ENCODE measurements around the gene RHNO1. TPM values are rescaled to one million over a fixed set of nuclear protein-coding genes. Genes with fewer than 3 reads are reported as not detected.

RHNO1 gene
- total RNA-seq, 1 experiment from 2014 or later: 49.5 TPM

DNA sequence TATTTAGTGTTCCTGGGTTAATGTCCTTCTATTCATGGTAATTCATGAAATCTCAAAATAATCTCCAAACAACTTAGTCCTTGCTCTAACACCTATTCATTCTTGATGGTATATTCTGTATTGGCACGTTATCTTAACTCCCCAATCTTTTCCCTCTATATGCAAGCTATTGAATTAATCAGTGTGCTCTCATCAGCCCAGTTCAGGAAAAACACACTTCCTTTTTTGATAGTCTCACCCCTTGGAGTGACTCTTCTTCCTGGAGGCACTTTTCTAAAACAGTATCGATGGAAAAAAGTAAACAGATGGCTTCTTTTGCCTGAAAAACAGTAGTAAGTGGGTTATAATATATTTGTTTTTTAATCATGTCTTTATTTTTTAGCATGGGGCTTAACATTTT is 42.2 kb downstream of the RHNO1 start:
- peak overlapping the region; percentile 11; the same call in 1 of the 2 replicates for H3K27ac Mint-ChIP-seq

GRCh38 chr12:2922329-2922728 is 45.3 kb downstream of the RHNO1 start:
- H3K9me3 Mint-ChIP-seq: no peaks in the 10 kb centered on the region
- H3K27ac Mint-ChIP-seq: peak overlapping the region; percentile 91
- ATAC-seq (peak; percentile 43), DNase-seq (ENCODE audit: low spot score) (no peak)
- no peak overlapping the region; the same call in 1 of the 2 replicates for H3K4me3 Mint-ChIP-seq
- TF ChIP-seq SP1 (CRISPR knock-in tag; conservative IDR thresholded peaks at IDR 0.05) (no peak), CBFB (CRISPR knock-in tag; IDR thresholded peaks at IDR 0.05; ENCODE audit: low read depth) (no peak), HMGXB4 (CRISPR knock-in tag; IDR thresholded peaks at IDR 0.05) (no peak), IRF1 (CRISPR knock-in tag; IDR thresholded peaks at IDR 0.05) (no peak), PRRX2 (CRISPR knock-in tag; IDR thresholded peaks at IDR 0.05) (no peak), TEAD4 (CRISPR knock-in tag; IDR thresholded peaks at IDR 0.05) (no peak), E2F4 (CRISPR knock-in tag; IDR thresholded peaks at IDR 0.05; ENCODE audit: borderline replicate concordance, low read depth) (no peak), ELF4 (CRISPR knock-in tag; IDR thresholded peaks at IDR 0.05; ENCODE audit: low read depth) (no peak), GTF2I (CRISPR knock-in tag; conservative IDR thresholded peaks at IDR 0.05) (no peak), HMGA2 (CRISPR knock-in tag; IDR thresholded peaks at IDR 0.05) (no peak)
- TF ChIP-seq, protein P1, sequence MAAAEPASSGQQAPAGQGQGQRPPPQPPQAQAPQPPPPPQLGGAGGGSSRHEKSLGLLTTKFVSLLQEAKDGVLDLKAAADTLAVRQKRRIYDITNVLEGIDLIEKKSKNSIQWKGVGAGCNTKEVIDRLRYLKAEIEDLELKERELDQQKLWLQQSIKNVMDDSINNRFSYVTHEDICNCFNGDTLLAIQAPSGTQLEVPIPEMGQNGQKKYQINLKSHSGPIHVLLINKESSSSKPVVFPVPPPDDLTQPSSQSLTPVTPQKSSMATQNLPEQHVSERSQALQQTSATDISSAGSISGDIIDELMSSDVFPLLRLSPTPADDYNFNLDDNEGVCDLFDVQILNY (CRISPR knock-in tag; IDR thresholded peaks at IDR 0.05): no peak
- TF ChIP-seq, protein P2, sequence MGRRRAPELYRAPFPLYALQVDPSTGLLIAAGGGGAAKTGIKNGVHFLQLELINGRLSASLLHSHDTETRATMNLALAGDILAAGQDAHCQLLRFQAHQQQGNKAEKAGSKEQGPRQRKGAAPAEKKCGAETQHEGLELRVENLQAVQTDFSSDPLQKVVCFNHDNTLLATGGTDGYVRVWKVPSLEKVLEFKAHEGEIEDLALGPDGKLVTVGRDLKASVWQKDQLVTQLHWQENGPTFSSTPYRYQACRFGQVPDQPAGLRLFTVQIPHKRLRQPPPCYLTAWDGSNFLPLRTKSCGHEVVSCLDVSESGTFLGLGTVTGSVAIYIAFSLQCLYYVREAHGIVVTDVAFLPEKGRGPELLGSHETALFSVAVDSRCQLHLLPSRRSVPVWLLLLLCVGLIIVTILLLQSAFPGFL (CRISPR knock-in tag; IDR thresholded peaks at IDR 0.05; ENCODE audit: borderline replicate concordance): no peak
- TF ChIP-seq, protein P3, sequence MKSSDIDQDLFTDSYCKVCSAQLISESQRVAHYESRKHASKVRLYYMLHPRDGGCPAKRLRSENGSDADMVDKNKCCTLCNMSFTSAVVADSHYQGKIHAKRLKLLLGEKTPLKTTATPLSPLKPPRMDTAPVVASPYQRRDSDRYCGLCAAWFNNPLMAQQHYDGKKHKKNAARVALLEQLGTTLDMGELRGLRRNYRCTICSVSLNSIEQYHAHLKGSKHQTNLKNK (CRISPR knock-in tag; IDR thresholded peaks at IDR 0.05): no peak
- ChIA-PET CTCF (interaction anchor here (1.3 to 1.9 kb wide), 5 partner anchors 22 to 151 kb away, joined by 3 to 8 read pairs (median 4); no protein-coding TSS in a partner anchor), POLR2A (interaction anchor here (1.2 kb wide), 1 partner anchor 22 kb away, joined by 3 read pairs; no protein-coding TSS in a partner anchor)
- H3K36me3 Mint-ChIP-seq: peaks cover 18% of the 10 kb centered on the region
- no peaks in the 10 kb centered on the region for H3K27me3 Mint-ChIP-seq (ENCODE audit: low read depth)
- H3K4me1 Mint-ChIP-seq: peaks cover 15% of the 10 kb centered on the region

More for the DNA sequence above, 42.2 kb downstream of the RHNO1 start:
- Mint-ChIP-seq H3K27me3 (ENCODE audit: low read depth) (no peaks in the 10 kb centered on the region), H3K36me3 (peaks cover 16% of the 10 kb centered on the region), H3K4me1 (peaks cover 15% of the 10 kb centered on the region), H3K4me3 (no peak overlapping the region), H3K9me3 (no peaks in the 10 kb centered on the region)
- no peak for ATAC-seq
- no peak for TF ChIP-seq CREM (CRISPR knock-in tag; IDR thresholded peaks at IDR 0.05)
- TF ChIP-seq, protein P4, sequence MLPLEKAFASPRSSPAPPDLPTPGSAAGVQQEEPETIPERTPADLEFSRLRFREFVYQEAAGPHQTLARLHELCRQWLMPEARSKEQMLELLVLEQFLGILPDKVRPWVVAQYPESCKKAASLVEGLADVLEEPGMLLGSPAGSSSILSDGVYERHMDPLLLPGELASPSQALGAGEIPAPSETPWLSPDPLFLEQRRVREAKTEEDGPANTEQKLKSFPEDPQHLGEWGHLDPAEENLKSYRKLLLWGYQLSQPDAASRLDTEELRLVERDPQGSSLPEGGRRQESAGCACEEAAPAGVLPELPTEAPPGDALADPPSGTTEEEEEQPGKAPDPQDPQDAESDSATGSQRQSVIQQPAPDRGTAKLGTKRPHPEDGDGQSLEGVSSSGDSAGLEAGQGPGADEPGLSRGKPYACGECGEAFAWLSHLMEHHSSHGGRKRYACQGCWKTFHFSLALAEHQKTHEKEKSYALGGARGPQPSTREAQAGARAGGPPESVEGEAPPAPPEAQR (CRISPR knock-in tag; IDR thresholded peaks at IDR 0.05): no peak
- TF ChIP-seq, protein P5, sequence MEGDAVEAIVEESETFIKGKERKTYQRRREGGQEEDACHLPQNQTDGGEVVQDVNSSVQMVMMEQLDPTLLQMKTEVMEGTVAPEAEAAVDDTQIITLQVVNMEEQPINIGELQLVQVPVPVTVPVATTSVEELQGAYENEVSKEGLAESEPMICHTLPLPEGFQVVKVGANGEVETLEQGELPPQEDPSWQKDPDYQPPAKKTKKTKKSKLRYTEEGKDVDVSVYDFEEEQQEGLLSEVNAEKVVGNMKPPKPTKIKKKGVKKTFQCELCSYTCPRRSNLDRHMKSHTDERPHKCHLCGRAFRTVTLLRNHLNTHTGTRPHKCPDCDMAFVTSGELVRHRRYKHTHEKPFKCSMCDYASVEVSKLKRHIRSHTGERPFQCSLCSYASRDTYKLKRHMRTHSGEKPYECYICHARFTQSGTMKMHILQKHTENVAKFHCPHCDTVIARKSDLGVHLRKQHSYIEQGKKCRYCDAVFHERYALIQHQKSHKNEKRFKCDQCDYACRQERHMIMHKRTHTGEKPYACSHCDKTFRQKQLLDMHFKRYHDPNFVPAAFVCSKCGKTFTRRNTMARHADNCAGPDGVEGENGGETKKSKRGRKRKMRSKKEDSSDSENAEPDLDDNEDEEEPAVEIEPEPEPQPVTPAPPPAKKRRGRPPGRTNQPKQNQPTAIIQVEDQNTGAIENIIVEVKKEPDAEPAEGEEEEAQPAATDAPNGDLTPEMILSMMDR (IDR thresholded peaks at IDR 0.05): no peak
- POLR2A ChIA-PET: no interaction called here
- CTCF ChIA-PET: interaction anchor here (1.4 kb wide), 1 partner anchor 34 kb away, joined by 5 read pairs; no protein-coding TSS in a partner anchor
- DNase-seq (ENCODE audit: low spot score): no peak

Measured in WTC11 (cell line).